Measurements from ENCODE around the gene TMEM255B.

- no peak for TF ChIP-seq POLR2AphosphoS5 (IDR thresholded peaks at IDR 0.05)
- no peak for TF ChIP-seq POLR2A (IDR thresholded peaks at IDR 0.05)
Measured at GRCh38 chr13:113774177-113775107, 15.4 kb downstream of the TMEM255B start.

All from prostate gland (tissue), 1 donor.